Keratinocyte (primary cell): ENCODE data around the gene ARMS2. TPM values are rescaled to one million over a fixed set of nuclear protein-coding genes. Genes with fewer than 3 reads are reported as not detected.
A peak's percentile ranks its signal among the peaks of the same experiment; 100 is the strongest.

Experiments used
- DNase-seq: peaks from one replicate; pipeline ENCODE4 v3.0.0-alpha.2; 2011; ENCODE audit warnings: low read depth, missing footprints, low spot score
- FAIRE-seq: peaks from 2 replicates; lab custom pipeline; 2011; peaks lifted over from hg19 to GRCh38; lab: Jason Lieb, UNC
- H2AFZ ChIP-seq: 2 replicates; pipeline ENCODE4 v1.6.0; 2012; ENCODE audit warnings: low read length, control low read depth, inconsistent platforms; ENCODE audit not compliant: control insufficient read depth
- H3K27ac ChIP-seq: 2 replicates; pipeline ENCODE4 v1.5.1; 2011; ENCODE audit warnings: low read length; ENCODE audit not compliant: control insufficient read depth, insufficient read depth
- H3K27me3 ChIP-seq: 3 replicates; pipeline ENCODE4 v1.6.0; 2011; ENCODE audit warnings: low read length; ENCODE audit not compliant: control insufficient read depth, insufficient read depth; ENCODE audit errors: extremely low read depth
- H3K36me3 ChIP-seq, 2 experiments: 2 replicates in 1 of 2; 3 replicates in 1 of 2; pipeline ENCODE4 v1.5.1; 2011; ENCODE audit warnings: low read length in 2 of 2, mild to moderate bottlenecking in 1 of 2; ENCODE audit not compliant: control insufficient read depth in 2 of 2, insufficient read depth in 2 of 2; ENCODE audit errors: extremely low read depth in 1 of 2
- H3K4me1 ChIP-seq: 3 replicates; pipeline ENCODE4 v1.5.1; 2011; ENCODE audit warnings: low read length; ENCODE audit not compliant: control insufficient read depth, insufficient read depth; ENCODE audit errors: extremely low read depth
- H3K4me2 ChIP-seq: 3 replicates; pipeline ENCODE4 v1.6.0; 2011; ENCODE audit warnings: low read depth, low read length; ENCODE audit not compliant: control insufficient read depth, insufficient read depth; ENCODE audit errors: extremely low read depth
- H3K4me3 ChIP-seq, 3 experiments: fragments of 200-600 bp in 1 of 3; sonication (generic) in 1 of 3; 2 replicates in 2 of 3; 3 replicates in 1 of 3; pipeline ENCODE4 v1.5.1; 2011 to 2016; ENCODE audit warnings: low read length in 3 of 3, mild to moderate bottlenecking in 3 of 3, control low read depth in 2 of 3, inconsistent platforms in 1 of 3, low read depth in 1 of 3, mixed read lengths in 1 of 3, mixed run types in 1 of 3, moderate library complexity in 1 of 3; ENCODE audit not compliant: control insufficient read depth in 2 of 3, insufficient read depth in 2 of 3; ENCODE audit errors: extremely low read depth in 1 of 3
- H3K79me2 ChIP-seq: 2 replicates; pipeline ENCODE4 v1.6.0; 2012; ENCODE audit warnings: low read length; ENCODE audit not compliant: control insufficient read depth, insufficient read depth
- H3K9ac ChIP-seq: 3 replicates; pipeline ENCODE4 v1.6.0; 2011; ENCODE audit warnings: low read length; ENCODE audit not compliant: control insufficient read depth, insufficient read depth; ENCODE audit errors: extremely low read depth
- H3K9me1 ChIP-seq: 3 replicates; pipeline ENCODE4 v1.6.0; 2011; ENCODE audit warnings: low read length; ENCODE audit not compliant: control insufficient read depth, insufficient read depth; ENCODE audit errors: extremely low read depth
- H3K9me3 ChIP-seq: 2 replicates; pipeline ENCODE4 v1.5.1; 2012; ENCODE audit warnings: low read depth, low read length; ENCODE audit not compliant: control insufficient read depth
- H4K20me1 ChIP-seq: 3 replicates; pipeline ENCODE4 v1.6.0; 2011; ENCODE audit warnings: low read length; ENCODE audit not compliant: control insufficient read depth, insufficient read depth; ENCODE audit errors: extremely low read depth
- CTCF ChIP-seq, 3 experiments: IDR thresholded peaks in 1 of 3; conservative IDR thresholded peaks in 1 of 3; optimal IDR thresholded peaks in 1 of 3; 2 replicates in 2 of 3; 3 replicates in 1 of 3; pipeline versions ENCODE3 to v1.5.1; 2011; ENCODE audit warnings: low read length in 3 of 3, mild to moderate bottlenecking in 3 of 3, moderate library complexity in 2 of 3, control low read depth in 1 of 3, inconsistent platforms in 1 of 3; ENCODE audit not compliant: insufficient read depth in 2 of 3; ENCODE audit errors: extremely low read depth in 1 of 3
- EZH2 ChIP-seq: IDR thresholded peaks from one replicate; pipeline ENCODE4 v1.6.1; 2012; ENCODE audit warnings: inconsistent platforms, mild to moderate bottlenecking, low read length, moderate library complexity
- dilution Hi-C: fragments of 300-500 bp; cut with MboI; formaldehyde crosslinking; loops from one replicate; pipeline ENCODE4 v1.7.0; 2020; ENCODE audit warnings: low sequenced_read_pairs; ENCODE audit not compliant: extremely low pct_ligation_motif_present
- polyA plus RNA-seq, 5 experiments: library from polyadenylated mRNA; depleted of rRNA in 3 of 5; stranded (reverse) in 3 of 5; stranded (forward) in 1 of 5; unstranded in 1 of 5; fragments of >200 nt; gene quantifications; 1 replicate in 1 of 5; 2 replicates in 3 of 5; 3 replicates in 1 of 5; pipeline versions ENCODE4 v1.2.1 to v1.2.3, GENCODE V29; 2011 to 2012; ENCODE audit warnings: missing spikeins in 2 of 5, low read depth in 1 of 5, low replicate concordance in 1 of 5

ARMS2 gene
- polyA plus RNA-seq, 1 donor (not counting 4 experiments of a cell fraction or from before 2014, with no cell fraction given), result 0.08 TPM

DNA sequence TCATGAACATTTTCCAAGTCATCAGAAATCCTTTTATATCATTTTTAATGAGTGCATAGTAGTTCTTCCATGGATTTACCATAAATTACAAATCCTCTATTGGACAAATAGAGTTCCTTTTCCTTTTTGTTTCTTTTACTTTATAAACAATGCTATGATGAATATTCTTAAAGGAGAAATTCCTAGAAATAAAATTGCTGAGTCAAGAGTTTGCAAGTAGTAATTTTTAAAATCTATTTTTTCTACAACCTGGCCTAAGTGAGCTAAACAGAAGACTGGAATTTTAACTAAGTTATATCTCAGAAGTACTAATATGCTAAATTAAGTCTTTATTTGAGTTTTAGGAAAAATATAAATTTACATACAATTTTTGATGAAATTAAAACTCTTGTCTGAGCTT is 41.1 kb upstream of the ARMS2 start:
- H3K27me3 ChIP-seq, result no peaks in the 10 kb centered on the region
- H3K4me1 ChIP-seq, result peaks cover 6% of the 10 kb centered on the region
- no peaks in the 10 kb centered on the region for H3K9me1 ChIP-seq
- peaks cover 4% of the 10 kb centered on the region in 2 experiments for H3K36me3 ChIP-seq
- H3K79me2 ChIP-seq, result no peaks in the 10 kb centered on the region
- no peaks in the 10 kb centered on the region for H3K9me3 ChIP-seq
- H2AFZ ChIP-seq, result no peak overlapping the region
- H3K4me3 ChIP-seq, result no peak overlapping the region
- no peak overlapping the region for H3K4me2 ChIP-seq
- dilution Hi-C loops, result no loop called here
- TF ChIP-seq EZH2, result no peak
- TF ChIP-seq CTCF (optimal IDR thresholded peaks at IDR 0.05 in 1 of 3, IDR thresholded peaks at IDR 0.05 in 1 of 3, conservative IDR thresholded peaks at IDR 0.05 in 1 of 3; ENCODE audit: extremely low read depth in 1 of 3, insufficient read depth in 2 of 3, low read length in 3 of 3), result no peak
- no peaks in the 10 kb centered on the region for H4K20me1 ChIP-seq
- no peak for FAIRE-seq
- H3K9ac ChIP-seq, result no peak overlapping the region
- no peak for DNase-seq
- H3K27ac ChIP-seq, result no peak overlapping the region

DNA sequence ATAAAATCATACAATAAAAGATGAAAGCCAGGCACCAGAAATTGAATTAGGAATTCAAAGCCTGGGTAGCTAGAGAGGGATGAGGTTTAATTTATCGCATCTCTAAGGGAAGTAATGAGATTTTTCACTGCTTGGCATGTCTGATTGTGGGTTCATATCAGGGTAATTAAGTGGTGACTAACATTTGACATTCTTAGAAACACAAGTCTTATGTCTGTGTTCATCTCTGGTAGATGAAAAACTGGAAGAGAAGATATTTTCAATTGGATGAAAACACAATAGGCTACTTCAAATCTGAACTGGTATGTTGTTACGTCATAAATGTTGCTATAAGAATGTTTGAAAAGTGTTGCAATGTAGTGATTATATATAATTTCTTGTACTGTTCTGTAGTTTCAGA is 36.8 kb upstream of the ARMS2 start:
- no peak overlapping the region for H3K9ac ChIP-seq
- no peak overlapping the region for H3K4me2 ChIP-seq
- no peaks in the 10 kb centered on the region for H3K9me3 ChIP-seq
- H4K20me1 ChIP-seq, result no peaks in the 10 kb centered on the region
- TF ChIP-seq EZH2 (no peak), CTCF (optimal IDR thresholded peaks at IDR 0.05 in 1 of 3, IDR thresholded peaks at IDR 0.05 in 1 of 3, conservative IDR thresholded peaks at IDR 0.05 in 1 of 3; ENCODE audit: extremely low read depth in 1 of 3, insufficient read depth in 2 of 3, low read length in 3 of 3) (no peak)
- H2AFZ ChIP-seq, result no peak overlapping the region
- no peak for FAIRE-seq
- peaks cover 5 to 18% of the 10 kb centered on the region in 2 experiments for H3K36me3 ChIP-seq
- no peaks in the 10 kb centered on the region for H3K9me1 ChIP-seq
- no peak overlapping the region for H3K4me3 ChIP-seq
- H3K27me3 ChIP-seq, result no peaks in the 10 kb centered on the region
- peak overlapping the region; percentile 4 for H3K27ac ChIP-seq
- no peak for DNase-seq
- dilution Hi-C loops, result no loop called here
- no peaks in the 10 kb centered on the region for H3K79me2 ChIP-seq
- peaks cover 40% of the 10 kb centered on the region for H3K4me1 ChIP-seq
